Activated CD8-positive, alpha-beta T cell treated with anti-CD3 and anti-CD28 coated beads for 36 hours (primary cell): ENCODE data around the gene SERGEF. TPM values are rescaled to one million over a fixed set of nuclear protein-coding genes. Genes with fewer than 3 reads are reported as not detected.
A peak's percentile ranks its signal among the peaks of the same experiment; 100 is the strongest.
"Not testable (repeated sequence)": the region's sequence is repeated elsewhere in the genome, so short reads cannot be mapped to it uniquely, and the experiment has no call there.

Experiments used
- ATAC-seq: fragments of 200-7000 bp; cut with Tn5 transposase; one replicate; pipeline ENCODE4 v1.10.0; 2021; ENCODE audit warnings: mild to moderate bottlenecking, moderate library complexity
- CTCF ChIA-PET: fragments of 350-600 bp; sonication (Branson Sonifier 250); formaldehyde crosslinking; loops from one replicate; lab custom pipeline; 2021; ENCODE audit warnings: antibody characterized with exemption; lab: Charles Lee
- POLR2A ChIA-PET: fragments of 350-600 bp; sonication (Branson Sonifier 250); formaldehyde crosslinking; loops from one replicate; lab custom pipeline; 2021; ENCODE audit warnings: antibody characterized with exemption; lab: Charles Lee
- DNase-seq: peaks from one replicate; pipeline ENCODE4 v3.0.0-alpha.2; 2020
- H3K27ac Mint-ChIP-seq: one replicate; pipeline ENCODE4 v1.8.0; 2021; ENCODE audit warnings: mild to moderate bottlenecking, mixed read lengths
- H3K27me3 Mint-ChIP-seq: one replicate; pipeline ENCODE4 v1.8.0; 2021; ENCODE audit warnings: mixed read lengths
- H3K36me3 Mint-ChIP-seq: one replicate; pipeline ENCODE4 v1.8.0; 2021; ENCODE audit warnings: low read depth, mixed read lengths
- H3K4me1 Mint-ChIP-seq: one replicate; pipeline ENCODE4 v1.8.0; 2021; ENCODE audit warnings: low read depth, mixed read lengths
- H3K4me3 Mint-ChIP-seq: one replicate; pipeline ENCODE4 v1.8.0; 2021; ENCODE audit warnings: mild to moderate bottlenecking, moderate library complexity, mixed read lengths
- H3K9me3 Mint-ChIP-seq: one replicate; pipeline ENCODE4 v1.8.0; 2021; ENCODE audit warnings: mixed read lengths
- CTCF ChIP-seq: fragments of 200-600 bp; IDR thresholded peaks from one replicate; pipeline ENCODE4 v1.8.0; 2022; ENCODE audit warnings: antibody characterized with exemption, mild to moderate bottlenecking
- intact Hi-C: fragments of 100-400 bp; cut with micrococcal nuclease; formaldehyde crosslinking; loops from one replicate; pipeline ENCODE4 v1.10.0; 2022
- total RNA-seq, 2 experiments: library from RNA; stranded (reverse); gene quantifications; one replicate each; pipeline ENCODE4 v1.2.3, GENCODE V29; 2021

The SERGEF gene
- total RNA-seq, 2 experiments from 2014 or later: 56.2 to 64.4 TPM

GRCh38 chr11:17873586-17873985 is 139.3 kb downstream of the SERGEF start:
- no peaks in the 10 kb centered on the region for H3K27me3 Mint-ChIP-seq
- H3K36me3 Mint-ChIP-seq: peaks cover 40% of the 10 kb centered on the region
- no peak overlapping the region for H3K27ac Mint-ChIP-seq

GRCh38 chr11:17868398-17868797 is 144.4 kb downstream of the SERGEF start:
- ATAC-seq, H3K9me3 Mint-ChIP-seq, intact Hi-C loops, H3K4me1 Mint-ChIP-seq, H3K4me3 Mint-ChIP-seq, POLR2A ChIA-PET, H3K27me3 Mint-ChIP-seq, DNase-seq, H3K27ac Mint-ChIP-seq, CTCF ChIA-PET: not testable (repeated sequence)
- peaks cover 37% of the 10 kb centered on the region for H3K36me3 Mint-ChIP-seq

More at GRCh38 chr11:17873586-17873985, 139.3 kb downstream of the SERGEF start:
- intact Hi-C loops: no loop called here
- no peak for DNase-seq
- TF ChIP-seq CTCF: no peak
- ATAC-seq: no peak
- Mint-ChIP-seq H3K4me3 (no peak overlapping the region), H3K4me1 (no peaks in the 10 kb centered on the region), H3K9me3 (peaks cover 2% of the 10 kb centered on the region)
- ChIA-PET POLR2A (no interaction called here), CTCF (interaction anchor here (1.0 to 3.1 kb wide), 3 partner anchors 9 to 143 kb away, joined by 4 to 13 read pairs (median 5); no protein-coding TSS in a partner anchor)

- Mint-ChIP-seq H3K27me3 (no peaks in the 10 kb centered on the region), H3K4me3 (no peak overlapping the region), H3K9me3 (peaks cover 2% of the 10 kb centered on the region), H3K27ac (no peak overlapping the region), H3K36me3 (peaks cover 31% of the 10 kb centered on the region), H3K4me1 (no peaks in the 10 kb centered on the region)
- intact Hi-C loops: no loop called here
- POLR2A ChIA-PET: no interaction called here
- DNase-seq: no peak
- CTCF ChIA-PET: no interaction called here
- ATAC-seq: no peak
- TF ChIP-seq CTCF: no peak
Measured at GRCh38 chr11:17867341-17867740, 145.5 kb downstream of the SERGEF start.

GRCh38 chr11:17865765-17866428 is 146.9 kb downstream of the SERGEF start:
- Mint-ChIP-seq H3K27me3 (no peaks in the 10 kb centered on the region), H3K9me3 (peaks cover 2% of the 10 kb centered on the region), H3K27ac (no peak overlapping the region), H3K4me3 (no peak overlapping the region), H3K36me3 (peaks cover 27% of the 10 kb centered on the region), H3K4me1 (no peaks in the 10 kb centered on the region)
- ChIA-PET CTCF (interaction anchor here (0.7 to 2.6 kb wide), 8 partner anchors 8 to 135 kb away, joined by 3 to 13 read pairs (median 4); no protein-coding TSS in a partner anchor), POLR2A (interaction anchor here (0.6 kb wide), 1 partner anchor 83 kb away, joined by 3 read pairs; no protein-coding TSS in a partner anchor)
- intact Hi-C loops: no loop called here
- no peak for TF ChIP-seq CTCF
- ATAC-seq (no peak), DNase-seq (no peak)

GRCh38 chr11:17864478-17864941 is 148.3 kb downstream of the SERGEF start:
- H3K4me1 Mint-ChIP-seq: no peaks in the 10 kb centered on the region
- H3K4me3 Mint-ChIP-seq: no peak overlapping the region
- H3K27me3 Mint-ChIP-seq: no peaks in the 10 kb centered on the region
- H3K36me3 Mint-ChIP-seq: peaks cover 19% of the 10 kb centered on the region
- no peaks in the 10 kb centered on the region for H3K9me3 Mint-ChIP-seq
- DNase-seq (peak; percentile 16), ATAC-seq (no peak)
- peak; percentile 33 for TF ChIP-seq CTCF
- no peak overlapping the region for H3K27ac Mint-ChIP-seq
- CTCF ChIA-PET: interaction anchor here (1.2 to 2.6 kb wide), 6 partner anchors 10 to 135 kb away, joined by 3 to 13 read pairs (median 6); no protein-coding TSS in a partner anchor
- POLR2A ChIA-PET: no interaction called here
- intact Hi-C loops: no loop called here
